WI38 (cell line): Measurements from ENCODE around the gene FNDC3B.

Source experiments
- H3K4me3 ChIP-seq: 2 replicates; pipeline ENCODE4 v1.5.1; 2011; ENCODE audit warnings: low read depth, mild to moderate bottlenecking, control low read depth, low read length
- CTCF ChIP-seq: IDR thresholded peaks from 2 replicates; pipeline ENCODE4 v1.5.1; 2012; ENCODE audit warnings: low read depth, mild to moderate bottlenecking, control low read depth, low read length

The FNDC3B gene

GRCh38 chr3:172182797-172183196, 143.4 kb downstream of the FNDC3B start:
- TF ChIP-seq CTCF, result no peak
- H3K4me3 ChIP-seq, result no peak overlapping the region

GRCh38 chr3:172184106-172184822, 144.9 kb downstream of the FNDC3B start:
- no peak overlapping the region for H3K4me3 ChIP-seq
- TF ChIP-seq CTCF, result no peak

GRCh38 chr3:172185907-172186306, 146.5 kb downstream of the FNDC3B start:
- TF ChIP-seq CTCF, result no peak
- no peak overlapping the region for H3K4me3 ChIP-seq

GRCh38 chr3:172186607-172187006, 147.2 kb downstream of the FNDC3B start:
- no peak for TF ChIP-seq CTCF
- no peak overlapping the region for H3K4me3 ChIP-seq

GRCh38 chr3:172187511-172187910, 148.1 kb downstream of the FNDC3B start:
- no peak overlapping the region for H3K4me3 ChIP-seq
- no peak for TF ChIP-seq CTCF

GRCh38 chr3:172188511-172188910, 149.1 kb downstream of the FNDC3B start:
- no peak overlapping the region for H3K4me3 ChIP-seq
- TF ChIP-seq CTCF, result no peak

GRCh38 chr3:172189213-172189612, 149.8 kb downstream of the FNDC3B start:
- no peak overlapping the region for H3K4me3 ChIP-seq
- no peak for TF ChIP-seq CTCF
